Activated gamma-delta T cell treated with Interleukin-2 at 50 U/mL for 16 hours (primary cell): ENCODE measurements around the gene PNN.
A peak's percentile ranks its signal among the peaks of the same experiment; 100 is the strongest.
"Not testable (repeated sequence)": the region's sequence is repeated elsewhere in the genome, so short reads cannot be mapped to it uniquely, and the experiment has no call there.

Source experiments
- DNase-seq: peaks from one replicate; pipeline ENCODE4 v3.0.0-alpha.2; 2020

PNN gene

DNA sequence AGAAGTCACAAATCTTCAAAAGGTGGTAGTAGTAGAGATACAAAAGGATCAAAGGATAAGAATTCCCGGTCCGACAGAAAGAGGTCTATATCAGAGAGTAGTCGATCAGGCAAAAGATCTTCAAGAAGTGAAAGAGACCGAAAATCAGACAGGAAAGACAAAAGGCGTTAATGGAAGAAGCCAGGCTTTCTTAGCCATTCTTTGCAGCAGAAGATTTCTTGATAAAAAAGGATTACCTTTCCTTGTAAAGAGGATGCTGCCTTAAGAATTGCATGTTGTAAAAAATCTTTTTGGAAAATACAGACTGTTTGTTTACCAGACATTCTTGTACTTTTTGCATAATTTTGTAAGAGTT, 6.6 kb downstream of the PNN start:
- no peak for DNase-seq

- DNase-seq, result no peak
Observed at GRCh38 chr14:39182770-39183684, 8.0 kb downstream of the PNN start.

DNA sequence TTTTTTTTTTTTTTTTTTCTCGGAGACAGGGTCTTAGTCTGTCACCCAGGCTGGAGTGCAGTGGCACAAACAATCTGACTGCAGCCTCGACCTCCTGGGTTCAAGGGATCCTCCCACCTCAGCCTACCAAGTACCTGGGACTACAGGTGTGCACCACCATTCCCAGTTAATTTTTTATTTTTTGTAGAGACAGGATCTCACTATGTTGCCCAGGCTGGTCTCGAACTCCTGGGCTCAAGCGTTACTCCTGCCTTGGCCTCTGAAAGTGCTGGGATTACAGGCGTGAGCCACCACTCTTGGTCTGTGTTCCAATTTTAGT, 8.6 kb downstream of the PNN start:
- not testable (repeated sequence) for DNase-seq

DNA sequence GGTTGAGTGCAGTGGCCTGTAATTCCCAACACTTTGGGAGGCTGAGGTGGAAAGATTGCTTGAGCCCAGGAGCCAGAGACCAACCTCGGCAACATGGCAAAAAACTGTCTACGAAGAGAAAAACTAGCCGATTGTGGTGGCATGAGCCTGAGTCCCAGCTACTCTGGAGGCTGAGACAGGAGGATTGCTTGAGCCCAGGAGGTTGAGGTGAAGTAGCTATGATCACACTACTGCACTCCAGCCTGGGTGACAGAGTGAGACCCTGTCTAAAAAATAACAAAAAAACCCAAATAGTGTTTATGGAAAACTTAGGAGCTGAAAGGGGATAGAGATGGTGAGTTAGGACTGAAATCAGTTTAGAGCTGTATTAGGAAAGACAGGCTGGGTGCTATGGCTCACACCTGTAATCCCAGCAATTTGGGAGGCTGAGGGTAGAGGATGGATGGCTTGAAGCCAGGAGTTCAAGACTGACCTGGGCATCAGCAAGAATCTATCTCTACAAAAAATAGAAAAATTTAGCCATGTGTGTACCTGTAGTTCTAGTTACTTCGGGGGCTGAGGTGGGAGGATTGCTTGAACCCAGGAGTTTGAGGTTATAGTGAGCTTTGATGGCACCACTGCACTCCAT, 9.7 kb downstream of the PNN start:
- no peak for DNase-seq

DNA sequence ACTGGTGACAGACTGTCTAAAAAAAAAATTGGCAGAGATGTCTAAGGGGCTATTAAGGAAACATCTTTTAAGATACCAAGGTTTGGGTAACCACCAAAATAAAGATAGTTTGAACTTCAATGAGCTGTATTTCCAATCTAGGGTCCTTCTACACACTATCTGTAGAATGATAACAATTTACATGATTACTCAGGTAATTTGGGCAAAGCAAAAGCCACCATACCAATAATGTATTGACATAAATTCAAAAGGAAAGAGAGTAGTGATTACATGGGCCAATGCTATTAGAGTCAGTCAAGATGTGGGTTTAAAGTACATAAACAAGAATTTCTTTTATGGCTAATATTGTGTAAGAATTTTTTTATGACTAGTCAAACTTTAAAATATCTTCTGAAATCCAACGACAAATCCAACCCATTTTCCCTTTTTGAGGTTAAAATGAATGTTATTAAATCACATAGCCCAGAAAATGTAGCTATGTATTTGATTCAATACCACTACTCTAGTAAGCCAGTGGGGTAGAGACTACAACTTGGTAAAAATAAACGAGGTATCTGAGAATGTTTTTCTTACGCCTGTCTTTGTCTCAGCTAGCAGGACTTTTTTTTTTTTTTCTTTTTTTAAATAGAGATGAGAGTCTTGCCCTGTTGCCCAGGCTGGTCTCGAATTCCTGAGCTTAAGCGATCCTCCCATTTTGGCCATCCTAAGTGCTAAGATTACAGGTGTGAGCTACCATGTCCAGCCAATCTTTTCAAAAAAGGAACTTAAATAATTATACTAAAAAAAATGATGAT, 10.4 kb downstream of the PNN start:
- DNase-seq, result no peak

DNA sequence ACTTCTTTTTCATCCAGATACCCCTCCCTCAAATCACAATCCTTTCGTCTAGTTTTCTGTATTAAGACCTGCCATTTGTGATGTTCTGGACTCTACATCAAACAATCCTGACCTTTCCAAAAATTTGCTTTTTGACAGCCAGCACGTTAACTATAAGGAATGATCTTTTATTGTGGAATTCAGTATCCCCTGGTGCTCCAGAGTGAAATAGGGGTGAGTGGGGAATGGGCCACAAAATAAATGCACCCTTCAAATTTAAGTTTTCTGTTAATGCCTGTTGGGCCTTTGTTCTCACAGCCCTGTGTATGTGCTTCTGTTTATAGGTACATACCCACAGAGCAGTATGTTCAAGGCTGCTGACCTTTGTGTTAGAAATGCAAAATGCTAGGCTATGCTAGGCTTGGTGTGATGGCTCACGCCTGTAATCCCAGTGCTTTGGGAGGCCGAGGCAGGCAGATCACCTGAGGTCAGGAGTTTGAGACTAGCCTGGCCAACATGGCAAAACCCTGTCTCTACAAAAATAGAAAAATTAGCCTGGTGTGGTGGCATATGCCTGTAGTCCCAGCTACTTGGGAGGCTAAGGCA, 12.0 kb downstream of the PNN start:
- DNase-seq, result no peak

DNA sequence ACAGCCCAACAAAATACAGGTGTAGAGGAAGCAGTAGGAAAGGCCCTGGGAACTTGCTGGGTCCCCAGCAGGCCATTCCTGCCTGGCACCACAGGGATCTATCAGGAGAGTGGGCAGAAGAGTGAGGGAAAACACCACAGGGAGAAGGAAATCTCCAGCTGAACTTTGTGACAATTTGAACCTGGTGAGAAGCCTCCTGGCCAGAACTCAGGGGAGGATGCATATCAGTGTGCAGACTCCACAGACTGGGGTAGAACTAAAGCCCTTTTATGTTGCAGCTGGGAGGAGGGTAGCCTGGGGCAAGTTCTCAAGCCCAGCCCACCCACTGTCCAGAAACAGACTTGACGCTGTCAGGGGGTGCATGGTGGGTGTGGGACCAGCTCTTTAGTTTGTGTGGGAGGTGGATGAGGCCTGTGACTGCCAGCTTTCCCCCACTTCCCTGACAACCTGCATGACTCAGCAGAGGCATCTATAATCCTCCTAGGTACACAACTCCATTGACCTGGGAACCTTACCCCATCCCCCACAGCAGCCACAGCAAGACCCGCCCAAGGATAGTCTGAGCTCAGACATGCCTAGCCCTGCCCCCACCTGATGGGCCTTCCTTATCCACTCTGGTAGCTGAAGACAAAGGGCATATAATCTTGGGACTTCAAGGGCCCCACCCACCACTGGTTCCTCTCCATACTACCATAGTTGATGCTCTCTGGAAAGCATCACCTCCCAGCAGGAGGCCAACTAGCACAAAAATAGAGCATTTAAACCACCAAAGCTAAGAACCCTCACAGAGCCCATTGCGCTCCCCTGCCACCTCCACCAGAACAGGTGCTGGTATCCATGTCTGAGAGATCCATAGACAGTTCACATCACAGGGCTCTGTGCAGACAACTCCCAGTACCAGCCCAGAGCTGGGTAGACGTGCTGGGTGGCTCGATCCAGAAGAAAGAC, 28.9 kb downstream of the PNN start:
- no peak for DNase-seq

DNA sequence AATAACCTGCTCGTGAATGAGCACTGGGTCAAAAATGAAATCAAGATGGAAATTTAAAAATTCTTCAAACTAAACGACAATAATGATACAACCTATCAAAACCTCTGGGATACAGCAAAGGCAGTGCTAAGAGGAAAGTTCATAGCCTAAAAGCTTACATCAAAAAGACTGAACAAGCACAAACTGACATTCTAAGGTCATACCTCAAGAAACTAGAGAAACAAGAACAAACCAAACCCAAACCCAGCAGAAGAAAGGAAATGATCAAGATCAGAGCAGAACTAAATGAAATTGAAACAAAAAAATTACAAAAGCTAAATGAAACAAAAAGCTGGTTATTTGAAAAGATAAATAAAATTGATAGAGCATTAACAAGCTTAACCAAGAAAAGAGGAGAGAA, 32.4 kb downstream of the PNN start:
- DNase-seq, result not testable (repeated sequence)

- DNase-seq, result no peak
Observed at GRCh38 chr14:39211109-39211741, 36.2 kb downstream of the PNN start.

DNA sequence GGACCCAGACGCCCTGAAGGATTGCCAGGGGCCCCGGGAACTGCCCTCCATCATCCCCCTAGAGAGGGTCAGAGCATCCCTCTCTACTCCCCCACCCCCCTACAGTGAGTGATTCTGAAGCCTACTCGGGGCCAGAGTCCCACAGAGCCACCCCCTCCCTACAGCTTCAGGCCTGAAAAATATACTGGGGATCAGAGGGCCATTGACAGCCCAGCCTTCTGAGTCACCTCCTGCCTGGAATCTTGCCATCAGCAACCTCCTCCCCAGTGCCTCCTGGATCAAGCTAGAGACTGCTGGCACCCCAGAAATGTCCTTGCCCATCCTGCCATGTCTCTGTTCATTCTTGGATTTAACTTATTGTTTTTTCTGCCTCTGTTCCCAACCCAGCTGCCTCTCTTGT, 37.0 kb downstream of the PNN start:
- DNase-seq, result no peak

DNA sequence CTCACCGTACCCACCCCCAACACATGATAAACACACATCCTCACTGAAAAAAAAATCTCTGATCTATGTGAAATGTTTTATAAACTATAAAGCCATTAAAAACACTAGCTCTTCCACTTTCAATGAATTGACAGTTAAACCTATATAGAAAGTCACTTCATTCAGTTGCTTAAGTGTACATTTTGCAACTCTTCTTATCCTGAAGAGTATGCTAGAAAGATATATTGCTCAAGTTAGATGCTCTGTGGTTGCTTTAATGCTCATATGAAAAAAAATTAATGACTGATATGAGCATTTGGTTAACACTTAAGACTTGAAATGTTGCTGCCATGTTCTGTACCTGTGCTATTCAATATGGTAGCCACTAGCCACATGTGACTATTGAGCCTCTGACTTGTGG, 37.6 kb downstream of the PNN start:
- DNase-seq, result no peak

DNA sequence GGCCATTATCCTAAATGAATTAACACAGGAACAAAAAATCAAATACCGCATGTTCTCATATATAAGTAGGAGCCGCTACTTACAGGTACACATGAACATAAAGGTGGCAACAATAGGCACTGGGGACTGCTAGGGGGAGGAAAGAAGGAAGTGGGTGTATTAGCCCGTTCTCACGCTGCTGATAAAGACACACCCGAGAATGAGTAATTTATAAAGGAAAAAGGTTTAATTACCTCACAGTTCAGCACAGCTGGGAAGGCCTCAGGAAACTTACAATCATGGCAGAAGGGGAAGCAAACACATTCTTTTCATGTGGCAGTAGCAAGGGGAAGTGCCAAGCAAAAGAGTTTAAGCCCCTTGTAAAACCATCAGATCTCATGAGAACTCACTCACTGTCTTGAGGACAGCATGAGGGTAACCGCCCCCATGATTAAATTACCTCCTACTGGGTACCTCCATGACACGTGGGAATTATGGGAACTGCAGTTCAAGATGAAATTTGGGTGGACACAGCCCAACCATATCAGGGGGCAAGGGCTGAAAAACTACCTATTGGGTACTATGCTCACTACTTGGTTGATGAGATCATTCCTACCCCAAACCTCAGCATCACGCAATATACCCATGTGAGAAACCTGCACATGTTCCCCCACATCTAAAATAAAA, 42.3 kb downstream of the PNN start:
- DNase-seq, result no peak

DNA sequence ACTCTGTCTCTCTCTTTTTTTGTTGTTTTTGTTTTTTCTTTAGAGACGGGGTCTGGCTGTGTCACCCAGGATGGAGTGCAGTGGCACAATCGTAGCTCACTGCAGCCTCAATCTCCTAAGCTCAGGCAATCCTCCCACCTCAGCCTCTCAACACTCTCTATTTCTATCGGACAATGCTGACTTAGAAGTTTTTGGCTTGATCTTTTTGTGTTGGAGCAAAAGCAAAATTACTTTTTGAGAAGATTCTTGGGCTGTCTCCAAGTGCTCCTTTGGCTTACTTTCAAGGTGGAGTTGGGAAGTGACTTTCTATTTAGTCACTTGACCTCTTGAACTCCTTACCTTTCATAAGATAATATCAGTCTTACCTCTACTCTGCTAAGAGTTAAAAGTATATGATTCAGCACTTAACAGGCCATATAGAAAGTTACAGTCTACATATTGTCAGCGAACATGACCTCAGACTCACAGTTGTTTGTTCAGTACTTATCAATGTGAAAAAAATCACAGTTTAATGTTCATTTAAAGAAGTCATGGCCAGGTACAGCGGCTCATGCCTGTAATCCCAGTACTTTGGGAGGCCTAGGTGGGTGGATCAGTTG, 43.2 kb downstream of the PNN start:
- DNase-seq, result no peak

DNA sequence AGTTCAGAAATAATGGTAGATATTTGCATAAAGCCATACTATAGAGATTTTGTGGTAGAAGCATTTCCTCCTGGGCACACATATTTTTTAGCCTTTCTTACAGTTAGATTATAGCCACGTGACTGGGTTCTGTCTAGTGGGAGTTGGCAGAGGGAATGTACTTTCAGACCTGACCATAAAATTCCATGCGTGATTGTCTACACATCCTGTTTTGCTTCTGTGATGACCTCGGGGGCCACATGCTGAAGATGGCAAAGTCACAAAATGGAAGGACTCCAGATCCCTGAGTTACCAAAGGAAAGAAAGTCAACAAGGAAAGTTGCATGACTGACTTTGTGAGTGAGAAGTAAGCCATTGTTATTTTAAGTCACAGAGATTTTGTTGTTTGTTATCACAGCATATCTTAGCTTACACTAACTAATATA, 44.0 kb downstream of the PNN start:
- DNase-seq, result no peak

- DNase-seq, result not testable (repeated sequence)
Observed at GRCh38 chr14:39220473-39220872, 45.4 kb downstream of the PNN start.

DNA sequence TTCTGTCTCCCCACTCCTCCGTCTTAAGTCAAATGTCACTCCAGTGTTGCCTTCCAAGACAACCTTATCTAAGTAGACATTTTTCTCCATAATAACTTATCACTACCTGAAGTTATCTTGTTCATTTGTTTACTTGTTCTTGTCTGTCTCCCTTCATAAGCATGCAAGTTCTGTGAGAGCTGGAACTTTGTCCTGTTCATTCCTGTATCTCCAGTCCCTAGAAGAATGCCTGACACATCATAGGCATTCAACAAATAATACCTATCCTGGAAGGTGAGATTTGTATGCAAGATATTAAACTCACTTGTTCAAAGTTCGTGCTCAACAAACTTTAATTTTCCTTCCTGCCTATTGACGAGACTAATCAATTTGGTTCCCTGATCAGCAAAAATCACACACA, 53.0 kb downstream of the PNN start:
- no peak for DNase-seq

DNA sequence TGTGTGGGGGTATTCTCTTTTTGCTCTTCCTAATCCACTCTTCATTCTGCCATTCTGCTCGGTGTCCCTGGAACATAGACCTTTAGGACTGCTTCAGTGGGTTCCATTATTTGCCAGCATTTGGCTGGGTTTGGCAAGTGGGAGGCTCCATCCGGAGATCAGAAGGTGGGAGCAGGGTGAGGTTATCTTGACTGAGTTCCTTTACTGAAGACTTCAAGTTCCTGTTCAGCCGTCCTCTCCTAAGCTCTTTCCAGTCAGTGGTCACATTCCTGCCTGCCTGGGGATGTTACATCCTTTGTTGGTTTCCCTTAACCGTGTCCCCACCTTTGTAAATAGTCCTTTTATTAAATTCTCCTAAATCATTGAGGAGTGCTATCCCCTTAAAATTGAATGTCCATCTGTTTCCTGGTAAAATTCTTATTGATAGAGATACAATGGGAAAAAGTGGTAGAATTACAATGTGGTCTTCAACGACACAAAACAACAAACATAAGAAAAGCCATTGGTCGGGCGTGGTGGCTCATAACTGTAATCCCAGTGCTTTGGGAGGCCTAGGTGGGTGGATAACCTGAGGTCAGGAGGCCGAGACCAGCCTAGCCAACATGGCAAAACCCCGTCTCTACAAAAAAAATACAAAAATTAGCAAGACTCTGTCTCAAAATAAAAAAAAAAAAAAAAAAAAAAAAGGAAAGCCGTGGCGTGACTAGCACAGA, 53.6 kb downstream of the PNN start:
- no peak for DNase-seq

GRCh38 chr14:39229222-39229543, 54.1 kb downstream of the PNN start:
- peak; percentile 48 for DNase-seq

GRCh38 chr14:39229601-39230110, 54.6 kb downstream of the PNN start:
- DNase-seq, result no peak

GRCh38 chr14:39230416-39231035, 55.5 kb downstream of the PNN start:
- DNase-seq, result no peak
